LNCaP clone FGC (cell line): ENCODE results near the gene DHH.

Source experiments
- DNase-seq: peaks from one replicate; pipeline ENCODE4 v3.0.0-alpha.2; 2011; ENCODE audit warnings: low read depth
- H3K4me3 ChIP-seq: 2 replicates; pipeline ENCODE4 v1.5.1; 2011; ENCODE audit warnings: mild to moderate bottlenecking, low read depth, low read length, control low read depth
- CTCF ChIP-seq: IDR thresholded peaks from 2 replicates; pipeline ENCODE4 v1.5.1; 2012; ENCODE audit warnings: mild to moderate bottlenecking; ENCODE audit not compliant: control insufficient read depth, insufficient read depth; ENCODE audit errors: extremely low read depth

The DHH gene

GRCh38 chr12:49126852-49127763 is 32.5 kb upstream of the DHH start:
- H3K4me3 ChIP-seq, result no peak overlapping the region
- no peak for TF ChIP-seq CTCF
- no peak for DNase-seq

- peak; percentile 70 for TF ChIP-seq CTCF
- DNase-seq, result peak; percentile 60
Observed at GRCh38 chr12:49121047-49121696, 26.6 kb upstream of the DHH start.

GRCh38 chr12:49111206-49111605 is 16.6 kb upstream of the DHH start:
- TF ChIP-seq CTCF, result no peak
- DNase-seq, result no peak
- peak overlapping the region; percentile 98 for H3K4me3 ChIP-seq

More at GRCh38 chr12:49121047-49121696, 26.6 kb upstream of the DHH start:
- no peak overlapping the region for H3K4me3 ChIP-seq

GRCh38 chr12:49110464-49111155 is 16.0 kb upstream of the DHH start, which contains the start of gene LMBR1L:
LMBR1L (minus strand) TSS chr12:49110847; CDS start chr12:49110555, 292 bp downstream.
- peak within 1 kb of the TSS; percentile 98 for H3K4me3 ChIP-seq
- DNase-seq, result peak; percentile 93
- TF ChIP-seq CTCF, result peak; percentile 24; the same call in 1 of the 2 replicates

- TF ChIP-seq CTCF, result no peak
- no peak for DNase-seq
- H3K4me3 ChIP-seq, result peak overlapping the region; percentile 98
Observed at GRCh38 chr12:49109641-49110463, 15.3 kb upstream of the DHH start.

GRCh38 chr12:49108958-49109404 is 14.4 kb upstream of the DHH start:
- DNase-seq, result no peak
- H3K4me3 ChIP-seq, result peak overlapping the region; percentile 98
- TF ChIP-seq CTCF, result no peak
